HG03342 (cell line): ENCODE data around the gene DEFB114.

ENCODE experiments used
- ATAC-seq: cut with Tn5 transposase; IDR thresholded peaks from one replicate; pipeline ENCODE4 v1.9.1; 2021; ENCODE audit warnings: mild to moderate bottlenecking, moderate library complexity; ENCODE audit not compliant: unreplicated experiment

The DEFB114 gene

GRCh38 chr6:49937811-49938210, 26.2 kb downstream of the DEFB114 start:
- ATAC-seq = no peak

- no peak for ATAC-seq
These were observed 26.9 kb downstream of the DEFB114 start for GRCh38 chr6:49937017-49937416.

- ATAC-seq = no peak
These were observed 28.6 kb downstream of the DEFB114 start for GRCh38 chr6:49935387-49935786.

GRCh38 chr6:49934770-49935169, 29.2 kb downstream of the DEFB114 start:
- no peak for ATAC-seq

- ATAC-seq = no peak
These were observed 30.4 kb downstream of the DEFB114 start for GRCh38 chr6:49933526-49933925.

- ATAC-seq = no peak
These were observed 34.6 kb downstream of the DEFB114 start for GRCh38 chr6:49929340-49929739.

- no peak for ATAC-seq
These were observed 40.1 kb downstream of the DEFB114 start for GRCh38 chr6:49923826-49924225.

GRCh38 chr6:49919935-49920644, 43.9 kb downstream of the DEFB114 start:
- no peak for ATAC-seq

GRCh38 chr6:49919261-49919660, 44.7 kb downstream of the DEFB114 start:
- no peak for ATAC-seq

- ATAC-seq = no peak
These were observed 45.2 kb downstream of the DEFB114 start for GRCh38 chr6:49918787-49919186.

GRCh38 chr6:49915035-49915434, 48.9 kb downstream of the DEFB114 start:
- ATAC-seq = no peak

- no peak for ATAC-seq
These were observed 50.2 kb downstream of the DEFB114 start for GRCh38 chr6:49913636-49914375.

- no peak for ATAC-seq
These were observed 51.8 kb downstream of the DEFB114 start for GRCh38 chr6:49912196-49912595.

- ATAC-seq = no peak
These were observed 52.7 kb downstream of the DEFB114 start for GRCh38 chr6:49911252-49911651.
